Fibroblast of lung (primary cell): Measurements from ENCODE around the gene B4GALT7. TPM values are rescaled to one million over a fixed set of nuclear protein-coding genes. Genes with fewer than 3 reads are reported as not detected.
A peak's percentile ranks its signal among the peaks of the same experiment; 100 is the strongest.
"Not testable (repeated sequence)": the region's sequence is repeated elsewhere in the genome, so short reads cannot be mapped to it uniquely, and the experiment has no call there.

Experiments used
- DNase-seq, 2 donors: peaks; one replicate each; pipeline versions ENCODE4 v3.0.0 to v3.0.0-alpha.2; 2010; ENCODE audit warnings: low read depth in 2 of 2
- H2AFZ ChIP-seq: 2 replicates; pipeline ENCODE4 v1.5.1; 2012; ENCODE audit warnings: low read length, control low read depth, inconsistent platforms
- H3K27ac ChIP-seq: 2 replicates; pipeline ENCODE4 v1.5.1; 2011; ENCODE audit warnings: low read length, control low read depth; ENCODE audit not compliant: insufficient read depth
- H3K27me3 ChIP-seq: 2 replicates; pipeline ENCODE4 v1.5.1; 2011; ENCODE audit warnings: mild to moderate bottlenecking, low read length; ENCODE audit not compliant: control insufficient read depth, insufficient read depth
- H3K36me3 ChIP-seq: 2 replicates; pipeline ENCODE4 v1.5.1; 2011; ENCODE audit warnings: low read length; ENCODE audit not compliant: control insufficient read depth, insufficient read depth
- H3K4me1 ChIP-seq: 2 replicates; pipeline ENCODE4 v1.5.1; 2011; ENCODE audit warnings: low read length; ENCODE audit not compliant: control insufficient read depth, insufficient read depth; ENCODE audit errors: extremely low read depth
- H3K4me2 ChIP-seq: 2 replicates; pipeline ENCODE4 v1.5.1; 2011; ENCODE audit warnings: low read length, control low read depth; ENCODE audit not compliant: insufficient read depth; ENCODE audit errors: extremely low read depth
- H3K4me3 ChIP-seq, 4 experiments: fragments of 200-600 bp in 1 of 4; sonication (generic) in 1 of 4; replicated peaks in 1 of 4; 2 replicates each; pipeline ENCODE4 v1.5.1; 2011 to 2016; ENCODE audit warnings: low read length in 4 of 4, low read depth in 3 of 4, mild to moderate bottlenecking in 3 of 4, control low read depth in 2 of 4, inconsistent platforms in 1 of 4, mixed read lengths in 1 of 4; ENCODE audit not compliant: insufficient read depth in 1 of 4; ENCODE audit errors: control extremely low read depth in 1 of 4
- H3K79me2 ChIP-seq: 2 replicates; pipeline ENCODE4 v1.5.1; 2012; ENCODE audit warnings: mild to moderate bottlenecking, low read length, inconsistent platforms; ENCODE audit not compliant: control insufficient read depth, insufficient read depth
- H3K9ac ChIP-seq: 2 replicates; pipeline ENCODE4 v1.5.1; 2011; ENCODE audit warnings: mild to moderate bottlenecking, low read length, control low read depth; ENCODE audit not compliant: insufficient read depth
- H3K9me3 ChIP-seq: 2 replicates; pipeline ENCODE4 v1.5.1; 2012; ENCODE audit warnings: low read depth, low read length; ENCODE audit not compliant: control insufficient read depth, insufficient read depth
- H4K20me1 ChIP-seq: 2 replicates; pipeline ENCODE4 v1.5.1; 2011; ENCODE audit warnings: low read length; ENCODE audit not compliant: control insufficient read depth, insufficient read depth; ENCODE audit errors: extremely low read depth
- CTCF ChIP-seq, 2 donors: IDR thresholded peaks in 1 of 2; conservative IDR thresholded peaks in 1 of 2; 1 replicate in 1 of 2; 2 replicates in 1 of 2; pipeline ENCODE4 v1.5.1; 2011 to 2012; ENCODE audit warnings: low read length in 2 of 2, control low read depth in 1 of 2, inconsistent platforms in 1 of 2, low read depth in 1 of 2, mild to moderate bottlenecking in 1 of 2
- EZH2 ChIP-seq: IDR thresholded peaks from 2 replicates; pipeline ENCODE4 v1.5.1; 2012; ENCODE audit warnings: low read length, control low read depth, mild to moderate bottlenecking; ENCODE audit errors: missing control alignments
- polyA plus RNA-seq, 2 donors: library from polyadenylated mRNA; depleted of rRNA in 1 of 2; stranded (reverse) in 1 of 2; unstranded in 1 of 2; fragments of >200 nt; gene quantifications; 2 replicates each; pipeline ENCODE4 v1.2.1, GENCODE V29; 2011 to 2012; ENCODE audit warnings: missing spikeins in 1 of 2
- total RNA-seq: library from RNA; depleted of rRNA; stranded (reverse); fragments of >200 nt; gene quantifications from 2 replicates; pipeline ENCODE4 v1.2.1, GENCODE V29; 2014

B4GALT7 gene
- total and polyA plus RNA-seq, 2 donors (not counting 1 experiment from before 2014, with no cell fraction given), result 20.8 to 29.1 TPM

GRCh38 chr5:177555665-177556064 lies 44.3 kb upstream of the B4GALT7 start:
- Histone ChIP-seq H2AFZ (no peak overlapping the region), H3K4me2 (no peak overlapping the region), H3K4me3 (no peak overlapping the region), H3K4me1 (no peaks in the 10 kb centered on the region), H3K79me2 (peaks cover 35% of the 10 kb centered on the region), H3K27me3 (no peaks in the 10 kb centered on the region), H3K9me3 (no peaks in the 10 kb centered on the region), H3K9ac (no peak overlapping the region), H3K27ac (no peak overlapping the region), H3K36me3 (peaks cover 2% of the 10 kb centered on the region), H4K20me1 (no peaks in the 10 kb centered on the region)
- DNase-seq, result no peak
- no peak for TF ChIP-seq EZH2
- no peak for TF ChIP-seq CTCF (conservative IDR thresholded peaks at IDR 0.05 in 1 of 2, IDR thresholded peaks at IDR 0.05 in 1 of 2; ENCODE audit: low read depth in 1 of 2, low read length in 2 of 2)

- no peak for TF ChIP-seq EZH2
- no peak for TF ChIP-seq CTCF (conservative IDR thresholded peaks at IDR 0.05 in 1 of 2, IDR thresholded peaks at IDR 0.05 in 1 of 2; ENCODE audit: low read depth in 1 of 2, low read length in 2 of 2)
- Histone ChIP-seq H3K27me3 (no peaks in the 10 kb centered on the region), H3K79me2 (peaks cover 20% of the 10 kb centered on the region), H3K4me3 (no peak overlapping the region), H3K4me2 (no peak overlapping the region), H3K9ac (no peak overlapping the region), H3K4me1 (no peaks in the 10 kb centered on the region), H3K9me3 (no peaks in the 10 kb centered on the region), H4K20me1 (no peaks in the 10 kb centered on the region), H3K36me3 (no peaks in the 10 kb centered on the region), H3K27ac (no peak overlapping the region), H2AFZ (no peak overlapping the region)
- DNase-seq, result peak in 1 of 2 donors; percentile 52
Observed at GRCh38 chr5:177557041-177557647, 42.8 kb upstream of the B4GALT7 start.

GRCh38 chr5:177557796-177558195 lies 42.1 kb upstream of the B4GALT7 start:
- H3K36me3 ChIP-seq, result no peaks in the 10 kb centered on the region
- H3K27me3 ChIP-seq, result no peaks in the 10 kb centered on the region
- H3K9me3 ChIP-seq, result no peaks in the 10 kb centered on the region
- no peak overlapping the region for H2AFZ ChIP-seq
- no peaks in the 10 kb centered on the region for H4K20me1 ChIP-seq
- no peak overlapping the region for H3K27ac ChIP-seq
- H3K4me3 ChIP-seq, result no peak overlapping the region
- DNase-seq, result no peak
- no peak overlapping the region for H3K4me2 ChIP-seq
- no peaks in the 10 kb centered on the region for H3K4me1 ChIP-seq
- H3K9ac ChIP-seq, result no peak overlapping the region
- peaks cover 13% of the 10 kb centered on the region for H3K79me2 ChIP-seq
- TF ChIP-seq EZH2, result no peak
- TF ChIP-seq CTCF (conservative IDR thresholded peaks at IDR 0.05 in 1 of 2, IDR thresholded peaks at IDR 0.05 in 1 of 2; ENCODE audit: low read depth in 1 of 2, low read length in 2 of 2), result no peak

- H3K4me2 ChIP-seq, H3K4me1 ChIP-seq, H3K79me2 ChIP-seq, H4K20me1 ChIP-seq, H3K27me3 ChIP-seq, DNase-seq, H2AFZ ChIP-seq, H3K9me3 ChIP-seq, H3K27ac ChIP-seq, H3K9ac ChIP-seq, H3K4me3 ChIP-seq, H3K36me3 ChIP-seq: not testable (repeated sequence)
Observed at GRCh38 chr5:177559446-177559941, 40.4 kb upstream of the B4GALT7 start.
